OCI-LY1 (cell line): ENCODE measurements around the gene SMC3.

Experiments
- CTCF ChIP-seq: fragments of 200-600 bp; sonication (generic), shearing (Covaris generic); IDR thresholded peaks from 2 replicates; pipeline ENCODE4 v1.5.1; 2017; ENCODE audit warnings: mild to moderate bottlenecking, antibody characterized with exemption, low read length, moderate library complexity, mixed read lengths
- EZH2 ChIP-seq: fragments of 200-600 bp; sonication (generic), shearing (Covaris generic); IDR thresholded peaks from 2 replicates; pipeline ENCODE4 v1.8.0; 2017; ENCODE audit warnings: borderline replicate concordance, mixed run types, mild to moderate bottlenecking, antibody characterized with exemption, low read length, moderate library complexity, mixed read lengths

GRCh38 chr10:110647136-110647430, 79.6 kb downstream of the SMC3 start:
- TF ChIP-seq CTCF = no peak
- TF ChIP-seq EZH2 = no peak
